OCI-LY3 (cell line): ENCODE results near the gene VDAC1.

ENCODE experiments used
- H2AFZ ChIP-seq: fragments of 200-600, 300-600 bp; shearing (Covaris generic); 2 replicates; pipeline ENCODE4 v1.6.0; 2014; ENCODE audit warnings: antibody characterized with exemption, low read depth, low read length
- H3K27ac ChIP-seq: fragments of 200-600, 300-600 bp; sonication (generic); 2 replicates; pipeline ENCODE4 v1.5.1; 2014; ENCODE audit warnings: mild to moderate bottlenecking, low read length, moderate library complexity, mixed read lengths
- H3K27me3 ChIP-seq: fragments of 200-600, 300-600 bp; sonication (generic); 2 replicates; pipeline ENCODE4 v1.6.1; 2014; ENCODE audit warnings: low read depth, low read length, mixed read lengths
- H3K36me3 ChIP-seq: fragments of 200-600, 300-600 bp; sonication (generic); replicated peaks from 2 replicates; pipeline ENCODE3; 2014; ENCODE audit warnings: low read depth, low read length, mixed read lengths
- H3K4me1 ChIP-seq: fragments of 300-600, 200-600 bp; sonication (generic); 2 replicates; pipeline ENCODE4 v1.6.1; 2014; ENCODE audit warnings: low read length, mixed read lengths
- H3K4me2 ChIP-seq: fragments of 200-600, 300-600 bp; sonication (generic); 2 replicates; pipeline ENCODE4 v1.6.1; 2014; ENCODE audit warnings: low read length, mixed read lengths
- H3K4me3 ChIP-seq: fragments of 300-600, 200-600 bp; sonication (generic); 2 replicates; pipeline ENCODE4 v1.5.1; 2014; ENCODE audit warnings: antibody characterized with exemption, mild to moderate bottlenecking, low read length, moderate library complexity
- H3K79me2 ChIP-seq: fragments of 300-600, 200-600 bp; shearing (Covaris generic); 2 replicates; pipeline ENCODE4 v1.6.1; 2014; ENCODE audit warnings: mild to moderate bottlenecking, low read length, mixed read lengths
- H3K9ac ChIP-seq: fragments of 300-600, 200-600 bp; shearing (Covaris generic); 2 replicates; pipeline ENCODE4 v1.6.0; 2014; ENCODE audit warnings: mild to moderate bottlenecking, low read length, moderate library complexity
- H3K9me3 ChIP-seq: fragments of 200-600, 300-600 bp; shearing (Covaris generic); 2 replicates; pipeline ENCODE4 v1.6.1; 2014; ENCODE audit warnings: low read length, mixed read lengths; ENCODE audit not compliant: insufficient read depth
- H4K20me1 ChIP-seq: fragments of 200-600, 300-600 bp; sonication (generic); 2 replicates; pipeline ENCODE4 v1.6.1; 2016; ENCODE audit warnings: low read length, mixed read lengths; ENCODE audit not compliant: insufficient read depth
- EZH2phosphoT487 ChIP-seq: fragments of 200-600 bp; shearing (Covaris generic); IDR thresholded peaks from 2 replicates; pipeline ENCODE4 v1.6.1; 2018; ENCODE audit warnings: antibody characterized with exemption, mixed run types, low read depth
- TF ChIP-seq, protein P1 (sequence below): fragments of 200-600, 300-600 bp; sonication (generic); IDR thresholded peaks from 2 replicates; pipeline ENCODE4 v1.5.1; 2014; ENCODE audit warnings: antibody characterized with exemption, low read length, low read depth

Gene VDAC1

DNA sequence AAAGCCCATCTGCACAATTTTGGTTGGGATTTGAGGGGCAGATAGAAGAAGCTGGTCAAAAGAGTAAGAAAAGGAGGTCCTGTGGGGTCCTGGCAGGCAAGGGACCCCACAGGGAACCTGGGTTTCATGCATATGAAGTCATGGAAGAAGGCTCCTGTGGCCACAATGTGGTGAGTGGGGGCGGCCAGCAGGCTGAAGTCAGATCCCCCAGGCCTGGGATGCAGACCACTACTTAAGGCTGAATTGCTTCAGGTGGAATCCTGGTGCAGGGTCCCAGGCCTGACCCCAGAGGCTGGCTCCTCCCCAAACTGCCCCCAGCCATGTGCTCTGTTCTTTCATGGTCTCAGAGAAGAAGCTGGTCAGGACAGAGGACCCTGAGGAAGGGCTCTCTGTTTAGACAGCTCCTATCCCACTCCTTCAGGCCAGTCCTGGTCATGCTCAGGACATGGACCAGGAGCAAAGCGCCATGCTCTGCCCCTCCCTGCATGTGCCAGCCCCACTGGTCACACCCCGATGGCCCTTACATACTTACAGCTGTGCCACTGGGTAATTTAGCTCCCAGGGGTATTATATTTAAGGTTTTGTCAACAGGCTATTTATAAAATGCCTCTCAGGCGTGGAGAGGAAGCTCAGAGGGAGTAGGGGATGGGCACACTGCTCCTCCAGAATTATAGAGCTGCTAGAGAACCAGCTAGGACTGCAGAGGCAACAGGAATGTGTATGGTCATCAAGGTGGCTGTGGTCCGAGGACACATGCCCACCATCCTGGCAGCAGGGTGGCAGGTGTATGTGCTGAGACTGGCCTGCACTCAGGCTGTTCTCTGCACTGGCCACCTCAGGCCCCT, 69.7 kb downstream of the VDAC1 start:
- no peaks in the 10 kb centered on the region for H4K20me1 ChIP-seq
- TF ChIP-seq EZH2phosphoT487, result no peak
- TF ChIP-seq, protein P1, sequence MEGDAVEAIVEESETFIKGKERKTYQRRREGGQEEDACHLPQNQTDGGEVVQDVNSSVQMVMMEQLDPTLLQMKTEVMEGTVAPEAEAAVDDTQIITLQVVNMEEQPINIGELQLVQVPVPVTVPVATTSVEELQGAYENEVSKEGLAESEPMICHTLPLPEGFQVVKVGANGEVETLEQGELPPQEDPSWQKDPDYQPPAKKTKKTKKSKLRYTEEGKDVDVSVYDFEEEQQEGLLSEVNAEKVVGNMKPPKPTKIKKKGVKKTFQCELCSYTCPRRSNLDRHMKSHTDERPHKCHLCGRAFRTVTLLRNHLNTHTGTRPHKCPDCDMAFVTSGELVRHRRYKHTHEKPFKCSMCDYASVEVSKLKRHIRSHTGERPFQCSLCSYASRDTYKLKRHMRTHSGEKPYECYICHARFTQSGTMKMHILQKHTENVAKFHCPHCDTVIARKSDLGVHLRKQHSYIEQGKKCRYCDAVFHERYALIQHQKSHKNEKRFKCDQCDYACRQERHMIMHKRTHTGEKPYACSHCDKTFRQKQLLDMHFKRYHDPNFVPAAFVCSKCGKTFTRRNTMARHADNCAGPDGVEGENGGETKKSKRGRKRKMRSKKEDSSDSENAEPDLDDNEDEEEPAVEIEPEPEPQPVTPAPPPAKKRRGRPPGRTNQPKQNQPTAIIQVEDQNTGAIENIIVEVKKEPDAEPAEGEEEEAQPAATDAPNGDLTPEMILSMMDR, result no peak
- no peak overlapping the region for H3K9ac ChIP-seq
- H3K79me2 ChIP-seq, result no peaks in the 10 kb centered on the region
- peaks cover 43% of the 10 kb centered on the region for H3K4me1 ChIP-seq
- no peak overlapping the region for H3K27ac ChIP-seq
- H3K36me3 ChIP-seq, result no peaks in the 10 kb centered on the region
- no peaks in the 10 kb centered on the region for H3K27me3 ChIP-seq
- no peak overlapping the region for H3K4me3 ChIP-seq
- no peak overlapping the region for H2AFZ ChIP-seq
- no peak overlapping the region; the same call in 1 of the 2 replicates for H3K4me2 ChIP-seq
- H3K9me3 ChIP-seq, result no peaks in the 10 kb centered on the region

DNA sequence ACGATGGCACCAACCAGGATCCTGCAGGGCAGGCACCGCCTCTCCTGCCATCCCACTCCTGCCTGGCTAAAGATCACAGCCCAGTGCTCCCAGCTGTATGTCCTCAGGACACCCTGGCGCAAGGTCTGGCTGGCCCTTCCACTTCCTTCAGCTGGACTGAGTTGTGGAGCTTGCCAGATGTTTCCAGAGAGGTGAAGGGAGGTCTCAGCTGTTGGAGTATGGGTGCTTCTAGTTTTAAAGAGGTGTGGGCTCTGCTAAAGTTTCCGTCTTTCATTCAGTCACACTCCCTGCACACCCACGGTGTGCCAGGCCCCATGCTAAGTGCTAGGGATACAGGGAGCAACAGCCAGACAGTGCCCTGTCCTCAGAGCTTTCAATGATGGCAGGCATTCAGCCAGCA, 70.5 kb downstream of the VDAC1 start:
- Histone ChIP-seq H3K9ac (no peak overlapping the region), H3K36me3 (no peaks in the 10 kb centered on the region), H3K9me3 (no peaks in the 10 kb centered on the region), H3K4me3 (no peak overlapping the region), H3K27ac (no peak overlapping the region), H3K4me1 (peaks cover 44% of the 10 kb centered on the region), H2AFZ (no peak overlapping the region), H3K79me2 (no peaks in the 10 kb centered on the region), H3K27me3 (no peaks in the 10 kb centered on the region), H3K4me2 (no peak overlapping the region), H4K20me1 (no peaks in the 10 kb centered on the region)
- no peak for TF ChIP-seq EZH2phosphoT487

DNA sequence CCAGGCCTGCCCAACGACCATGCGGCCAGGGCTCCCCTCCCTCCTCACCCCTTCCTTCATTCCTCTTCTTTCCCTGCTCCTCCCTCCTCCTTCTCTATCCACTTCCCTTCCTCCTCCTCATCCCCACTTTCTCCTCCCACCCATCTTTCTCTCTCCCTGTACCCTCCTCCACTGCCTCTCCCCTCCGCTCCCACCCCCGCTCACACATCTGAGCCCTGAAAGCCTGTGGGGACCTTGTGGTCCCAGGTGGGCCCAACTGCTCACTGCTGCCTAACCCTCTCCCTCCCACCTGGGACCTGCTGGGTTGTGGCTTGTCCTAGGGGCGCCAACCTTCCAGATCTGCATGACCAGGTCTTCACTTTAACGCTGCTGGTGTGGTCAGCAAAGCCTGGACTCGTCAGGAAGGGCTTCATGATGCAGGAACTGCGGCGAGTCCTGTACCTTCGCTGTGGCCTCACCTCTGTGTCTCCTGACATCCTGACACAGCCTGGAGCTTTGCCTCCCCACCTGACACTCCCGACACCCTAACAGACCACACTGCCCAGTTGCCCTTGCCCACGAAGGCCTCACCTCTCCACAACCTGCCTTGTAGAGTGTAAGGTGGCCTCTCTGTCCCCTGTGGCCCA, 71.0 kb downstream of the VDAC1 start:
- Histone ChIP-seq H3K4me3 (no peak overlapping the region), H3K27ac (no peak overlapping the region), H3K4me1 (peaks cover 44% of the 10 kb centered on the region), H3K9ac (no peak overlapping the region), H2AFZ (no peak overlapping the region), H3K36me3 (no peaks in the 10 kb centered on the region), H3K27me3 (no peaks in the 10 kb centered on the region), H3K79me2 (no peaks in the 10 kb centered on the region), H4K20me1 (no peaks in the 10 kb centered on the region), H3K4me2 (no peak overlapping the region), H3K9me3 (no peaks in the 10 kb centered on the region)
- TF ChIP-seq EZH2phosphoT487, result no peak
- TF ChIP-seq, protein P1, result no peak

DNA sequence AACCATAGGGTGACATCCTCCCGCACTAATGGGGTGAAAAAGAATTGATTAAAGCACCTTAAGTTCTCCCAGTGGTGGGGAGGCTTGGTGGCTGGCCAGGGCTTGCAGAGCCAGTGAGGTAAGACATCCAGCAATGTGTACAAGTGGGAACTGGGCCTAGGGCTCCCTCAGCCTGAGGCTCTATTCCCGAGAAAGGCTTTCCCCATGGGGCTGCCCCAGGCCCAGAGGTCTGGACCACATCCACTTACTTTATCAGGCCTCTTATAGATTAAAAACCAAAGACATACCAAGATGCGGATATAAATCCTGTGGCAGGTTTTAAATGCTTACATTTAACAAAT, 71.6 kb downstream of the VDAC1 start:
- Histone ChIP-seq H3K4me1 (peaks cover 47% of the 10 kb centered on the region), H3K4me2 (peak overlapping the region; percentile 47), H2AFZ (no peak overlapping the region), H3K27me3 (no peaks in the 10 kb centered on the region), H3K27ac (no peak overlapping the region), H3K4me3 (no peak overlapping the region), H3K36me3 (no peaks in the 10 kb centered on the region), H3K79me2 (no peaks in the 10 kb centered on the region), H3K9me3 (no peaks in the 10 kb centered on the region), H4K20me1 (no peaks in the 10 kb centered on the region), H3K9ac (no peak overlapping the region)
- no peak for TF ChIP-seq EZH2phosphoT487
- TF ChIP-seq, protein P1, result no peak
